PC-9 (cell line): ENCODE measurements around the gene LRRC14B.

Experiments used
- EZH2 ChIP-seq: fragments of 200-600 bp; sonication (generic); IDR thresholded peaks from 2 replicates; pipeline ENCODE4 v1.8.0; 2017; ENCODE audit warnings: antibody characterized with exemption, low read depth
- TF ChIP-seq, protein P1 (sequence below): fragments of 200-600 bp; sonication (generic); conservative IDR thresholded peaks from 2 replicates; pipeline ENCODE4 v1.6.1; 2017; ENCODE audit warnings: mixed run types, antibody characterized with exemption, mild to moderate bottlenecking, moderate library complexity

DNA sequence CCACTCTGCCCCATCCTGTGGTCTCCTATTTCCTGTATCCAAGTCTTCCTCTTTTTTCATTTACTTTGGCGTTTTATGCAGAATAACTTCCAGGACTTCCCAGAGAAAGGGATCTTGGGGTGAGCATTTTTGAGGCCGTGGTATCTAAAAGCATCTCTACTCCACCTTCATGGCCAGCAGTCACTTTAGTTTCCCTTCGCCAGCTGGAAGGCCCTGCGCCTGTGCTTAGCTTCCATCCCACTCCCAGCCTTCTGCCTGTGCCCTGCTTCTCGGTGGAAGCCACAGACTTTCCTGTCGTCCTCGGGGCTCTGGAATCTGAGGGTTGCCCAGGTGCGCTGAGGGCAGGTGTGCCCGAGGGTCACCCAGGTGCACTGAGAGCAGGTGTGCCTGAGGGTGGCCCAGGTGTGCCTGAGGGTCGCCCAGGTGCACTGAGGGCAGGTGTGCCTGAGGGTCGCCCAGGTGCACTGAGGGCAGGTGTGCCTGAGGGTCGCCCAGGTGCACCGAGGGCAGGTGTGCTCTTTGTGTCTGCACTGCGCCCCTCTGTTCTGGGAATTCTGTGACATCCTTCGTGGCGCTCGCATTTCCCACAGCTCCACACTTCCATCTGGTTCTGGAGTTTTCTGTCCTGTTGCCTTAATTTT lies 32.4 kb upstream of the LRRC14B start:
- TF ChIP-seq, protein P1, sequence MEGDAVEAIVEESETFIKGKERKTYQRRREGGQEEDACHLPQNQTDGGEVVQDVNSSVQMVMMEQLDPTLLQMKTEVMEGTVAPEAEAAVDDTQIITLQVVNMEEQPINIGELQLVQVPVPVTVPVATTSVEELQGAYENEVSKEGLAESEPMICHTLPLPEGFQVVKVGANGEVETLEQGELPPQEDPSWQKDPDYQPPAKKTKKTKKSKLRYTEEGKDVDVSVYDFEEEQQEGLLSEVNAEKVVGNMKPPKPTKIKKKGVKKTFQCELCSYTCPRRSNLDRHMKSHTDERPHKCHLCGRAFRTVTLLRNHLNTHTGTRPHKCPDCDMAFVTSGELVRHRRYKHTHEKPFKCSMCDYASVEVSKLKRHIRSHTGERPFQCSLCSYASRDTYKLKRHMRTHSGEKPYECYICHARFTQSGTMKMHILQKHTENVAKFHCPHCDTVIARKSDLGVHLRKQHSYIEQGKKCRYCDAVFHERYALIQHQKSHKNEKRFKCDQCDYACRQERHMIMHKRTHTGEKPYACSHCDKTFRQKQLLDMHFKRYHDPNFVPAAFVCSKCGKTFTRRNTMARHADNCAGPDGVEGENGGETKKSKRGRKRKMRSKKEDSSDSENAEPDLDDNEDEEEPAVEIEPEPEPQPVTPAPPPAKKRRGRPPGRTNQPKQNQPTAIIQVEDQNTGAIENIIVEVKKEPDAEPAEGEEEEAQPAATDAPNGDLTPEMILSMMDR, result no peak
- TF ChIP-seq EZH2, result no peak
